Activated naive CD8-positive, alpha-beta T cell treated with anti-CD3 and anti-CD28 coated beads, Interleukin-2, amount 50 U/mL, for 16 hours (primary cell): Measurements from ENCODE around the gene SGMS1.
"Not testable (repeated sequence)": the region's sequence is repeated elsewhere in the genome, so short reads cannot be mapped to it uniquely, and the experiment has no call there.

Experiments used
- DNase-seq: peaks from one replicate; pipeline ENCODE4 v3.0.0-alpha.2; 2020; ENCODE audit warnings: low read depth, low spot score

Gene SGMS1

DNA sequence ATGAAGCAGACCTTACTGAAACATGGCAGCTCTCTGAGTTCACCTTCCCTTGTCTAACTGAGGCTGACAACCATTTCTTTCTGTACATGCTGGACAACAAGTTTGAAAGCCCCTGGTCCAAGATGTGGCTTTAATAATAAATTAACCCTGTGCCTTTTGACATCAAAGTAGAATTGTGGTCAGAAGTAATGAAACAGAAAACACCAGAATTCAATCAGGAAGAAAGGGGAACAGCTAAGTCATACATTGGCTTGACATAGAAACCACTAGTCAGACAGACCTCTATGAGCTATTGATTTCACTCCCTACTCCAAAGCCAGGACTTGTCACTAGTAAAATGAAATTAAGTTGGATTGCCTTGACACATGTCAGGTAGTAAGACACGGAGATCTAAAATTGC is 197.3 kb downstream of the SGMS1 start:
- no peak for DNase-seq

GRCh38 chr10:50425215-50425614 is 198.5 kb downstream of the SGMS1 start:
- not testable (repeated sequence) for DNase-seq

GRCh38 chr10:50423448-50423847 is 200.3 kb downstream of the SGMS1 start:
- no peak for DNase-seq

DNA sequence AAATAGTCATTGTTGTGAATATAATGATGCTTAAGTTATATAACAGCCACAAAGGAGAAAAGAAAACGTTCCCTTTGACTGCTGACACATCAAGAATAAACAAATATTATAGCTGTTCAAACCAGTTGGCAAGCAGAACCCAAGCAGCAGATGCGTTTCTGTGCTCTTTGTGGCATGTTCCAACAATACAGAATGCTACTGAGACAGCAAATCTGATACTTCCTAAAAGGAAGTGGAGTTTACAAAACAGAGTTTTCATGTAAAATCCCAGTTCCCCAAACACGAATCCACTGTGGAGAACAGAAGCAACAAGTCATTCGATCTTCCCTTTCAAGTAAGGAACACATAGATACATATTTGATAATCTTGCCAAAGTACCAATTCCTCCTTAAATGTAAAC is 201.5 kb downstream of the SGMS1 start:
- no peak for DNase-seq

- DNase-seq, result no peak
These were observed 202.6 kb downstream of the SGMS1 start for GRCh38 chr10:50421026-50421719.

DNA sequence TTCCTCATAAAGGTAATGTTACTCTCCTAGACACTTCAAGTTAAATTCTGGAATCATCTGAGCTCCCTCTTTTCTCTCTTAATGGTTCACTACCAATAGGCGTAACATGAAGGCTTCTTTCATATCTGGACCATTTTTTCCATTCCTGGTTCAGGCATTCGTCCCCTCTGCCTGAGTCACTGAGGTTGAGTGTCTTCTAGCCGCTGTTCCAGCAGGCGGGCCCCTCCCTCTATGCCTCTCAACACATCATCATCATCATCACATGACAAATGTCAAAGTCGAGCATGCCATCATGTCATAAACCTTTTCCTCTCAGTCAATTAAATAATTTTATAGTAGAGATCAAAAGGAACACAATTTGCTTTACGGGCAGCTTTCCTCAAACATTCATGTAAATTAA is 203.6 kb downstream of the SGMS1 start:
- DNase-seq, result no peak

GRCh38 chr10:50419756-50420155 is 204.0 kb downstream of the SGMS1 start:
- no peak for DNase-seq

DNA sequence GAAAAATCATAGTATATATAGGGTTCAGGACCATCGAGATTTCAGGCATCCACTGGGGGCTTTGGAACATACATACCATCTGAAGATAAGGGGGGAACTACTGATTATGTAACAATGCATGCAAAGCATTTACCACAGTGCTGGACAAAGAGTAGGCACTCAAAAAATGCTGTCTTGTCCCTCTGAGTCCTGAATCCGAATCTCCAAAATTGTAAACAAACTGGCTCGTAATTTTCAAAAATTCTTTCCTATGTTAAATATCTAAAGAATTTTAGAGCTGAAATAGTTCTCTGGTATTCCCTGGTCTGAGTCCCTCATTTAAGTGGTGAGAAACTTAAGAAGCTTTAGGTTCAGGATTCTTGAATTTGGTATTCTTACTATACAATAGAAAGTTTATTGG is 204.7 kb downstream of the SGMS1 start:
- DNase-seq, result no peak

- DNase-seq, result no peak
These were observed 205.6 kb downstream of the SGMS1 start for GRCh38 chr10:50417886-50418830.

GRCh38 chr10:50417486-50417885 is 206.3 kb downstream of the SGMS1 start:
- DNase-seq, result no peak

GRCh38 chr10:50416881-50417280 is 206.9 kb downstream of the SGMS1 start:
- DNase-seq, result no peak

DNA sequence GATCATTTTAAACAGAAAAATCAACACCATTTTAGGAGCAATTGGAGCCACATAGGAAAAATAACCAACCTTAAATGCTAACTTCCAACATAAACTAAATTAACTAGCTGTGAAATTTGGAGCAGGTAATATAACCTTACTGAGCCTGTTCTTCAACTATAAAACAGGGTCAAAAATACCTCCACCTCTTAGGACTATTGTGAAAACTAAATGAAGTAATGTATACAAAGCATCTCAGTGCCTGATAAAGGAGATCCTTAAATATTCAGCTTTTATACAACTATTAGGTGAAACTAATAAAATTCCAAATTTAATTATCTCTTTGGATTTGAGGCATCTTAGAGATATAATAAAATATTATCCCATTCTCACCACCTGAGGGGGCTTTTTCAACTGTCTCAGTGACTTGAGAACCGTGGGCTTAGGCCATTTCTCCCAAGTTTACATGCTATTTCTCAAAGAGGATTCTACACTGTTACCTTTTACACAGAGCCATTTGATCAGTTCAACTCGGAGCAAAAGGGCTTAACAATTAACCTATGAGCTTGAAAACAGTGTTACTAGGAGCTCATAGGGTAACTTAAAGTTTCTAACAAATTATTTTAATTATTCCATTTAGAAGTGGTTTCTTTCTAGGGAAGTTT is 207.5 kb downstream of the SGMS1 start:
- DNase-seq, result no peak

GRCh38 chr10:50415292-50415691 is 208.5 kb downstream of the SGMS1 start:
- no peak for DNase-seq

GRCh38 chr10:50410066-50410811 is 213.5 kb downstream of the SGMS1 start:
- no peak for DNase-seq

DNA sequence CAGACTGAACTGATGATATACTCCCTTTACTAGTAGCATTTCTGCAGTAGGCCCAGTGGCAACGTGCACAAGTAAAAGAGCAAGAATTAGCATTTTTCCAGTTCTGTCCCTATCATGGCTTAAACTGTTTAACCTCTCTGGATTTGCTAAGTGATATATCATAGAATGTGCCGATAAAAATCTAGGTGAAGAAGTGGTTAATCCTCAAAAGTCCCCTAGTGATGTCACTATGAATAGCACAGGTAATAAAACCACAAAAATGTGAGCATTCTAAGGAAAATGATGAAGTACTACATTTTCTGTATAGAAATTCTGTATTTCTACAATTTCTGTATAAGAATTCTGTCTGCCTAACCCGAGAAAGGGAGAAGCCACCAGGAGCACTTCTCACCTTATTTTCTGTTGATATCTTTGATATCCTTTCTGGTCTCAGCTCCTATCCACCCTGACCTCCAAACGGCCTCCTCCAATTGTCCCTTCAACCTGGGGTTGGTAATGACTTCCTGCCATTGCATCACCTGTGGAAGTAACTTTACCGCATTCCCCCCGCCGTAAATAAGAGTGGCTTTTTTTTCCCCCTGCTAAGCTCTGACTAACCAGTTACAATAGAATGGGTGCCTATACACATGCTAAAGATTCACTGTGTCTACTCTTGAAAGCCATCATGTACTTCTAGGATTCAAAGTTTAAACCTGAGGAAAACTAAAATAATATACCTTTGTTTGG is 216.5 kb downstream of the SGMS1 start:
- no peak for DNase-seq

DNA sequence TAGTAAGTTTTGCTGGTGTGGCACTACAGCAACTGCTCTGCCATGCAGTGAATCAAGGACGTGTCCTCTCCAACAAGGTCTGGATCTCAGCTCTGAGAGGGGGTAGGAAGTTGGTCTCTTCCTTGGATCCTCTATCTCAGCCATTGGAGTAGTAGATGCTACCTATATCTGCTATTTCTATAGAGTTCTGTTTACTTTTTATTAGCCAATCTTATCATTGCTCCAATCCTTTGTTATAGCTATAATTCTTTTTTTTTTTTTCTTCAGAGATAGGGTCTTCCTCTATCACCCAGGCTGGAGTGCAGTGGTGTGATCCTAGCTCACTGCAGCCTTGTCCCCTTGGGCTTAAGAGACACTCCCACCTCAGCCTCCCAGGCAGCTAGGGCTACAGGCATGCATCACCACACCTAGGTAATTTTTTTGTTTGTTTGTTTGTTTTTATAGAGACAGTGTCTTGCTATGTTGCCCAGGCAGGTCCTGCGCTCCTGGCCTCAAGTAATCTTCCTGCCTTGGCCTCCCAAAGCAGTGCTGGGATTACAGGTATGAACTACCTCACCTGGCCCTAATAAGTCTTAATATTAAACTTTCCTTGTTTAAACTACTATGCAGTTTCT is 217.2 kb downstream of the SGMS1 start:
- DNase-seq, result no peak

DNA sequence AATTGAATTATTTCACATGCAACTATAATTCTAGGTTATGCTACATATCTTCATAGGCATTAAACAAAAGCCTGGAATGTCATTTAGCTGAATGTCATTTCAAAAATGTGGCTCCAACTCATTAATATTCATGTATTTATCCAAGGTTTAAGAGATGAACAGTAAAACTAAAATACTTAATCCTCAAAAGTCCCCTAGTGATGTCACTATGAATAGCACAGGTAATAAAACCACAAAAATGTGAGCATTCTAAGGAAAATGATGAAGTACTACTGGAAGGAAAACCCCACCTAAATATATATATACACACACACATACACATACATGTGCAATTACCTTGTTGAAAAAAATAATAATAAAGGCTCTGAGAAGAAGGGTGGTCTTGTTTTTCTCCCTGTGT is 218.0 kb downstream of the SGMS1 start:
- no peak for DNase-seq

DNA sequence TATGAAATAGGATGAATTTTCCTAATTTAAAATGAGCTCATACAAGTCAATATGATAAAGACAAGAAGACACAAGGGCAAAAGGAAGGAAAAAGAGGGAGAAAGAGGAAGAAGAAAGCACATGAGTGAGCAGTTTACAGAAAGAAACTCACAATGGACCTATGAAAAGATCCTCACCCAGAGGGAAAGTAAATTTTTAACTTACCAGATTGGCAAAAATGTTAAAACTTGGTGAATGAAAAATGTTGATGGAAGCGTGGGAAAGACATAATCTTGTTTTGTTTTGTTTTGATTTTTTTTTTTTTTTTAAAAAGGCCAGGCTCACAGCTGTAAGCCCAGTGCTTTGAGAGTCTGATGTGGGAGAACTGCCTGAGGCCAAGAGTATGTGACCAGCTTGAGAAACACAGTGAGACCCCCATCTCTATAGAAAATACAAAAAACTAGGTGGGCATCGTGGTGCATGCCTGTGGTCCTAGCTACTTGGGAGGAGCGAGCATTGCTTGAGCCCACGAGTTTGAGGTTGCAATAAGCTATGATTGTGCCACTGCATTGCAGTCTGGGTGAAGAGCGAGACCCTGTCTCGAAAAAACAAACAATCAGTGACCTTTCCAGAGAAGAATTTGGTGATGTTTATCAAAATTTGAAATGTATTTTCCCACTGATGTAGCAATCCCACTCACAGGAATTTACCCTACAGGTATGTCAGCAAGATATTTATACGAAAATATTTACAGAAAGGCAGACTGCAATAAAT is 219.6 kb downstream of the SGMS1 start:
- DNase-seq, result no peak

GRCh38 chr10:50403074-50403473 is 220.7 kb downstream of the SGMS1 start:
- DNase-seq, result no peak

- DNase-seq, result no peak
These were observed 221.3 kb downstream of the SGMS1 start for GRCh38 chr10:50402466-50402865.
